HG02798 (cell line): ENCODE results near the gene CYB5B.

Experiments used
- ATAC-seq: cut with Tn5 transposase; IDR thresholded peaks from one replicate; pipeline ENCODE4 v1.9.1; 2021; ENCODE audit warnings: mild to moderate bottlenecking; ENCODE audit not compliant: unreplicated experiment, poor library complexity

The CYB5B gene

GRCh38 chr16:69511651-69512050 is 87.2 kb downstream of the CYB5B start:
- ATAC-seq: no peak

DNA sequence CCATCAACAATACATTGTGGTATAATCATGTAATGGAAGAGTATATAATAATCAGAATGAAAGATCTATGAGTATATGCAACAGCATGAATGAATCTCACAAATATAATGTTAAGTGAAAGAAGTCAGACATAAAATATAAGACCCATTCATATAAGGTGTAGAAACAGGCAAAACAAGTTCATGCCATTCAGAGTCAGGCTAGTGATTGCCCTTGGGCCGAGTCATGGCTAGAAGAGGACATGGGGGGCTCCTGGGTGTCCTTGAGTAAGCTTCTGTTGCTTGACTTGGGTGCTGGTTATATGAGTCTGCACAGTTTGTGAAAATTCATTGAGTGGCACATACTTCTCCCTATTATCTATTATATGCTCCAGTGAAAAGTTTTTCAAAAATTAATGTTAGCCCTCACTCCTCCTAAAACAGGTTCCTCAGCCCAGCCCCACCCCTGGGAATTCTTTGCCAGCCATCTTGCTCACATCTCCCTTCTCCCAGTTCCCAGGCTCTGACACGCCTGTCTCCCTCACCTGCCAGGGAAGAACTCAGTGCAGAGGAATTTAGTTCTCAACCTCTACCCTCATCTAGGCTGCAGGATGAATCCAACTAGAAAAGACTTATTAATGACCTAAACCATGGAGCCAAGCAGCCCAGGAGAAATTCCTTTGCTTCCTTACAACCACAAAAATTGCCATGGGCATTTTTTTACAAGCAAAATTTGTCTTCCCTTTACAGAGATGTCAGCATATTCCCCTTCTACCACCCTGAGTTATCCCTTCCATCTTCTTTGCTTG is 89.0 kb downstream of the CYB5B start:
- no peak for ATAC-seq

DNA sequence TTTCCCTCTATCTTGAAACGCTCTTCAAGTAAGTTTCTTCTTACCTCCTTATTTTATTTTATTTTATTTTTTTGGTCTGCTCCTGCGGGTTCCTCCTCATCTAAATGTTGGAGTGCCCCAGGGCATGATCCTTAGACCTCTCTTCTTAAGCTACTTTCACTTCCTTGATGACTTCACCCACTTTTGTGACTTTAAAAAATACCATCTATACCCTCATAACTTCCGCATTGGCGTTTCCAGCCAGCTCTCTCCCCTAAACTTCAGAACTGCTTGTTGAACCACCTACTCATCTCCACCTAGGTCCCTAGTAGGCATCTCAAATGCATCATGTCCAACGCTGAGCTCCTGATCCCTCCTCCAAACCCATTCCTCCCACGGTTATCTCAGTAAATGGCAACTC is 89.9 kb downstream of the CYB5B start:
- ATAC-seq: no peak
